HL-60 (cell line): ENCODE measurements around the gene PRKAG2.

Experiments used
- CTCF ChIP-seq: IDR thresholded peaks from one replicate; pipeline ENCODE4 v1.5.1; 2011; ENCODE audit warnings: low read length, control low read depth, inconsistent platforms; ENCODE audit not compliant: insufficient read depth
- POLR2AphosphoS5 ChIP-seq: IDR thresholded peaks from 2 replicates; pipeline ENCODE4 v1.6.1; 2012; ENCODE audit warnings: low read depth
- REST ChIP-seq: IDR thresholded peaks from 2 replicates; pipeline ENCODE4 v1.6.1; 2012; ENCODE audit warnings: low read depth; ENCODE audit not compliant: insufficient replicate concordance

GRCh38 chr7:151786936-151787335, 90.0 kb downstream of the PRKAG2 start:
- no peak for TF ChIP-seq CTCF
- no peak for TF ChIP-seq POLR2AphosphoS5
- no peak for TF ChIP-seq REST
